ENCODE measurements around the gene LRRC25. TPM values are rescaled to one million over a fixed set of nuclear protein-coding genes. Genes with fewer than 3 reads are reported as not detected.

LRRC25 gene
- not detected in 2 replicates for total RNA-seq

DNA sequence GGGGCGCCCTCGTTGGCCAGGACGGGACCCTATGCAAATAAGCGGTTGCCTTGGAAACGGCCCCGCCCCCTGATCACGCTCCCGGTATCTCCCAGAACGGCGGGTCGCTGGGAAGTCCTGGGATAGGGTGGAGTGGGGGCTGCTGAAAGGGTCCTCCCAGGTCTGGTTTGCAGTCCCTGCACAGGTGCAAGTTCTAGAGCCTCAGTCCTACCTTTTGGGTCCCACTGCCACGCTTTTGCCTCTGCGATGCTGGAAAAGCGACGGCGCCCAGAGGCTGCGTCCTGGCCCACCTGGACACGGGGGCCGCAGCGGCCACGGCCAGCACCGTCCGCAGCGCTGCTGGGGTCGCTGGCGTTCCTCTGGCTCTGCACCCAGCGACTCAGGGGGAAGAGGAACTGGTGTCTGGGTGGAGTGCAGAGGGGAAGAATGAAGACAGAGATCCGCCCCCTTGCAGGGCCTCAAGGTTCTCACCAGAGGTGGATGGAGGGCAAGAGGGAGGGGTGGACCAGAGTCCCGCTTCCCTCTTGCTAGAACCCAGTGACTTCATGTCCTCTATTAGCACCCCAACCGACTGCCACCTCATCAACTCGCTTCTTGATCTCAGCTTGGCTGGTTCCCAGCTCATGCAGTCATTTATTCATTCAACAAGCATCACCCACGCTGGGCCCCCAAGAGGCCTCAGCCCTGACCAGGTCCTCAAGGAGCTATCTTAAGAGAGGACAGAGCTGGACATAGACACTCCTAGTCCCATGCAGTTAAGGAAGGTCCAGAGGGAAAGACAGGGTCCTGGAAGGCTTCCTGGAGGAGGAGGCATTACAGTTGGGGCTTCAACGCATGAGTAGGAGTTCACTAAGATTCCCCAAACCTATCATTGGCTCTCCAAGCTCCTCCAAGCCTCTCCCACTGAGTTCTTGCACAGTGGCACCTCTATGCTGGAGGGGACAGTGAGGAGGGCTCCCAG lies at the start of gene LRRC25:
LRRC25 (minus strand) TSS at position 381 of the 961 bp plus-strand sequence. CDS start 659 bp downstream, outside the sequence.
- no peak for DNase-seq (ENCODE audit: extremely low read depth, low read depth, low spot score)

- no peak for DNase-seq (ENCODE audit: extremely low read depth, low read depth, low spot score)
Observed at GRCh38 chr19:18446811-18447359, 49.5 kb upstream of the LRRC25 start.

- DNase-seq (ENCODE audit: extremely low read depth, low read depth, low spot score) = no peak
Observed at GRCh38 chr19:18446145-18446810, 48.9 kb upstream of the LRRC25 start.

DNA sequence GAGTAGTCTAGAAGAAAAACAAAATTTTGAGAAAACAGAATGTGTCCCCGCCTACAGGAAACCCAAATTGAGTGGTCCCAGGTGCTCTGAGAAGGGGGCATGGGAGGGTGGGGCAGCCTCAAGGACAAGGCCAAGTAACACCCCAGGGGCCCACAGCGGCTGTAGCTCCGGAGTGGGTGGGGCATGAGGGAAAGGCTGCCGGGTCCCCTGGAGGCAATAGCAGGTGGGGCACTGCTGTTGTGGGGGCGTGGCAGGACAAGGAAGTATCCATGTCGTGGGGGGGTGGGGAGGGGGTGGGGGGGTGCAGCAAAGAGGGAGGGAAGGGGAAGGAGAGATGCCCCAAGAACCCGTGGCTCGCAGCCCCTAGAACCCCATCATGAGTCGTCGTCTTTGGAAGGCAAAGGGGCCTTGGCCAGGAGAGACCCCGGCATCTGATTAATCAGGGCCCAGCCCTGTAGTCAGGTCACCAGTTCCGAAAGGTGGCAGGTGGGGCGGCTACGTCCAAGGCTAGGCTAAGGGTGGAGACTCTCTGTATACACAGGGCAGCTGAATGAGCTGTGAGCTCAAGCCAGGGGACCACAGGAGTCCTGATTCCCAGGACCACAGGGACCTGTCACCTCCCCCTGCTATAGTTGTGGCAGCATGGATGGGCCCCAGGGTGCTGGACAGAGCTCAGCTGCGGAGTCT lies 48.0 kb upstream of the LRRC25 start:
- no peak for DNase-seq (ENCODE audit: extremely low read depth, low read depth, low spot score)

DNA sequence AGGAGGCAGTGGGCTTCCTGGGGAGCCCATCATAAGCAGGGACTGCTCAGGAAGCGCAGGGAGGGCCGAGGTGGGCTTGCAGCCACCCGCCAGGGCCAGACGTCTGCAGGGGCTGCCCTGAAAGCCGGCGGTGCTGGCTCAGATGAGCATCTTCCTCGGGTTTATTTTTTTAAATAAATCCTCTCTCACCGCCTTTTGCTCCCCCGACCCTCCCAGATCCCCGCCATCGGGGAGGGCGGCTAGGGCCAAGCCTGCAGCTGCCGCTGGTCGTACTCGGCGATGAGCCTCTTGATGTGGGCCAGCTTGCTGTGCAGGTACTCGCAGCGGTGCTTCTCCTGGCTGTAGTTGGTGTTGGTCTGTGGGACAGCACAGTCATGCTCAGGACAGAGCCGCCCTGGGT lies 47.1 kb upstream of the LRRC25 start:
- DNase-seq (ENCODE audit: extremely low read depth, low read depth, low spot score) = no peak

DNA sequence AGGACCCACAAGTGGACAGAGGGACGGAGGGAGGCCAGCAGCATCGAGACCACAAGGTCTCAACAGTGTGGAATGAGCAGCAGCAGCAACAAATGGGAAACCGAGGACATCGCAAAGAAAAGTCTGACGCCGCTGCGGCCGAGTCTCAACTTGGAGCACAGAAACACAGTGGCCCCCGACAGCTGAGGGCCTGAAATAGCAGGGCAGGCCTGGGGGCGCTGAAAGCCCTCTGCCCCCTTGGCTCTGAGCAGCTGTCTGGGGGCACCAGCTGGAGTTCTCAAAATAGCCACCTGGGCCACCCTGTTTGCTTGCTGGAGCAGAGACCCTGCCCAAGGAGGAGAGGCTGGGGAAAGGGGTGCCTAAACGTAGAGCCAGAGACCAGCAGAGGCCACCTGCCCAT lies 46.4 kb upstream of the LRRC25 start:
- no peak for DNase-seq (ENCODE audit: extremely low read depth, low read depth, low spot score)

DNA sequence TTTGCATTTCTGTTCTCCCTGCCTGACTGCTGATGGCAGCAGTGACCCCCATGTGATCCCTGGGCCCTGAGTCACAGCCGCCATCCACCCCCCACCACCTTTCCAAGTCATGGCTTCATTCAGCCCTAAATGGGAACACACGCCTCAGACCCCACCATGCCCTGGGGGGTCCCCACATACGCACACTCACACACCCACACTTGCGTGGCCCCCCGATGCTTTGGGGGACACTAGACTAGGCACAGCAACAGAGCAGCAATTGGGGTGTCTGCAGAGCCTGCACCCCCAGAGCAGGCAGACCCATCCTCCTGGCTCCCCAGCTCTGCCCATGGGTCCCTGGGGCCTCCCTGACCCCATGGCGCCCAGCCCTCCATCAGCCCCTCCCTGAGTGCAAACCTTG lies 46.0 kb upstream of the LRRC25 start:
- DNase-seq (ENCODE audit: extremely low read depth, low read depth, low spot score) = no peak

- no peak for DNase-seq (ENCODE audit: extremely low read depth, low read depth, low spot score)
Observed at GRCh38 chr19:18442941-18443340, 45.5 kb upstream of the LRRC25 start.

DNA sequence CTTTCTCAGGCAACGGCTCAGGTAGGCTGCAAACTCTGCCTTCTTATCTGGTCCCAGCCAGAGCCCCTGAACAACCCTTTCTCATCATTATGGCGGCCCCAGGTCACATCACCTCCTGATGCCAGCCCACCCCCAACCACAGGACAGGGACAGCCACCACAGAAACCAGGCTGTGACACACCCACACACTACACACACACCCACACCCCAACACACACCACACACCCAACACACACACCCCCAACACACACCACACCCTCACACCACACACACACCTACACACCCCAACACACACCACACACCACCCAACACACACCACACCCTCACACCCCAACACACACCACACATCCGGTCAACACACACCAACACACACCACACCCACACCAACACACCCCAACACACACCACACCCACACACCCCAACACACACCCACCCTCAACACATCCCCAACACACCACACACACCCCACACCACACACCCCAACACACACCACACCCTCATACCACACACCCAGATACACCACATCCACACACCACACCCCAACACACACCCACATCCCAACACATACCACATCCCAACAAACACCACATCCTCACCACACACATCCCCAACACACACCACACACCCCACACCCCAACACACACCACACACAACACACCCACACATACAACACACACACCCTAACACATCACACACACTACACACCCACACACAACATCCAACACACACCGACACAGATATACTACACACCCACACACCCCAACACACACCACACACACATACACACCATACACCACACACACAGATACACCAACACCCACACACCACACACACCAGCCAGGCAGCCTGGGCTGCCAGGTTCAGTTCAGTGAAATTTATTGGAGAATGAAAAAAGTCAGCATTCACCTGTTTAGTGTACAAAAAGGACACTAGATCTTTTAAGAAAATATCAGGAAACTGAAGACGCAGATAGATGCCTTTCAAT lies 44.7 kb upstream of the LRRC25 start:
- DNase-seq (ENCODE audit: extremely low read depth, low read depth, low spot score) = no peak

GRCh38 chr19:18440936-18441803 lies 43.7 kb upstream of the LRRC25 start:
- DNase-seq (ENCODE audit: extremely low read depth, low read depth, low spot score) = no peak

- DNase-seq (ENCODE audit: extremely low read depth, low read depth, low spot score) = no peak
Observed at GRCh38 chr19:18440415-18440877, 43.0 kb upstream of the LRRC25 start.

- DNase-seq (ENCODE audit: extremely low read depth, low read depth, low spot score) = no peak
Observed at GRCh38 chr19:18439910-18440237, 42.5 kb upstream of the LRRC25 start.

GRCh38 chr19:18439025-18439909 lies 41.8 kb upstream of the LRRC25 start:
- DNase-seq (ENCODE audit: extremely low read depth, low read depth, low spot score) = no peak

DNA sequence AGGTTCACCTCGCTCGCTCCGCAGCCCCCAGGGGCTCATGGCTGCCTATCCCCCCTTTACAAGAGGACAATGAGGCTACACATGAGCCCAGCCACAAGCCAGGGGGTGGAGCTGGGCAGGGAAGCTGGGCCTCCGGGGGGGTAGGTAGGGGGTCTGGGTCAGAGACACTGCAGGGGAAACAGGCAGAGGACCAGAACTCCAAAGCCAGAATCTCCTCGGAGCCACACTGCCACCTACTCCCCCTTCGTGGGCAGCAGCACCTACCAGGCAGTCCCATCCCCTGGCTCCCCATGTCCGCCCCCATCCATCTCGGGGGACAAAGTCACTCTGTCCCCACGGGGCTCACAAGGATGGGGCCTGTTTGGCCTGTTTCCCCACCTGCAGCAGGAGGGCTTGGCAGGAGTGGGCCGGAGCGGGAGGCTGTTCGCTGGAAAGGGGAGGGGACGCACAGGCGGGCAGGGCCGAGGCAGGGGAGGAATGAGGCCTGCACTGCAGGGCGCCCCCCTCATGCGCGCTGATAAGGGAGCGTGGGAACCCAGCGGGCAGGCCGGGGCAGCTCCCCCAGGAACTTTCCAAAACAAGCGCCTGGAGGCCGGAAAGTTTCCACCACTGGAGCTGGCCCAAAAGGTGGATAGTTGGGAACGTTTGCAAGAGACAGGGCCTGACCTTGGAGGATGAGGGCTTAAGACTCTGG lies 41.1 kb upstream of the LRRC25 start:
- DNase-seq (ENCODE audit: extremely low read depth, low read depth, low spot score) = no peak

DNA sequence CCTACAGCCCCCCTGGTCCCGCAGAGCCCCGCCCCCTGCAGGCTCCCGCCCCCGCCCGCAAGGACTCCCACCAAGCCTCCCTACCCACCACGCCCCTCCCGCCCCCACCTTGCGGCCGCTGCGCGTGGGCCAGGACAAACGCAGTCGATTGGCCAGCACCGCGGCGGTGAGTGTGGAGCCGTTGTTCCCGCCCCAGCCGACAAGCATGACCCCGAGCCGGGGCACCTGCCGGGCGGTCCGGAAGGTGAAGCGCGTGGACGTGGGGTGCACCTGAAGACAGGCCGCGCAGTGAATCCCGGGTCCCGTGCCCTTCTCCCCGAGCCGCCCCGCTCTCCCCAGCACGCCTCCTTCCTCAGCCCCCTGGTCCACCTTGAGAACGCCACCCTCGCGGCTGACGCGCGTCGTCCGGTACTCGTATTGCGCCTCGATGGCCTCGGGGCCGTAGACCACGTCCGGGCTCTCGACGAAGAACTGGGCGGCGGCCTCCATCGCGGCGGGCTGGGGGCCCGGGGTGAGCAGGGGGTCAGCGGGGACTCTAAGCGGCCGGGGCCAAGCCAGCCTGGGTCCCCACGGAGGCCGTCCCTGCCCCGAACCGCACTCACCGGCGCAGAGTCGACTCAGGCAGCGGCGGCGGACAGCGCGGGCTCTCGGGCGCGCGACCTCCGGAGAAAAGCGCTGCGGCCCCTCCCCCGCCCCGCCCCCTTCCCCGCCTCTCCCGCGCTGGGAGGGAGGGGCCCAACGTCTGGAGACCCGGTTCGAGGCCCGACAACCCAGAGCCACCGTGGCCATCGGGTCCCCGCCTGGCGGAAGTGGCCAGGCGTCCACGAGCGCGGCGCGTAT lies 40.3 kb upstream of the LRRC25 start, which contains the start of gene ISYNA1:
ISYNA1 (minus strand) TSS at position 643 of the 840 bp plus-strand sequence; CDS start at position 489, 154 bp downstream.
- DNase-seq (ENCODE audit: extremely low read depth, low read depth, low spot score) = no peak
